GM21390 (cell line): ENCODE results near the gene HAUS1.
"Not testable (repeated sequence)": the region's sequence is repeated elsewhere in the genome, so short reads cannot be mapped to it uniquely, and the experiment has no call there.

ENCODE experiments used
- ATAC-seq: cut with Tn5 transposase; IDR thresholded peaks from one replicate; pipeline ENCODE4 v1.9.1; 2021; ENCODE audit not compliant: unreplicated experiment

Gene HAUS1

DNA sequence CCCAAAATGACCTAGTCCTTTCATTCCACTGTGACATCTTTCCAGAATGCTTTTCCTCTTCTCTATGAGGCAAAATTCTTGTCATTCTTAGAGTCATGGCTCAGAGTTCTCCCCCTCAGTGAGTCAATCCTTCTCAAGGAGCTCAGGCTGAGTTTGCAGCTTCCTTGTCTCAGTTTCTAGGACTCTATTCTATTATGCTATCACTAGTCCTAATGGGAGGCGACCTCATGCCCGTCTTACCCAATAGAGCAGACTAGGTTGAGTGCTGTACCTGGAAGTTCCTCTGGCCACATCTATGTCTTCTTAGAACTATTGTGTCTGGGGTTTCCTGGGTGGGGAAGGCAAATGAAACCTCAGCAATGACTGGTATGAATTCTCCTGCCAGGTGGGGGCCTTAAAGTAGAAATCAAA, 51.5 kb downstream of the HAUS1 start:
- no peak for ATAC-seq

GRCh38 chr18:46156124-46156745, 52.0 kb downstream of the HAUS1 start:
- no peak for ATAC-seq

DNA sequence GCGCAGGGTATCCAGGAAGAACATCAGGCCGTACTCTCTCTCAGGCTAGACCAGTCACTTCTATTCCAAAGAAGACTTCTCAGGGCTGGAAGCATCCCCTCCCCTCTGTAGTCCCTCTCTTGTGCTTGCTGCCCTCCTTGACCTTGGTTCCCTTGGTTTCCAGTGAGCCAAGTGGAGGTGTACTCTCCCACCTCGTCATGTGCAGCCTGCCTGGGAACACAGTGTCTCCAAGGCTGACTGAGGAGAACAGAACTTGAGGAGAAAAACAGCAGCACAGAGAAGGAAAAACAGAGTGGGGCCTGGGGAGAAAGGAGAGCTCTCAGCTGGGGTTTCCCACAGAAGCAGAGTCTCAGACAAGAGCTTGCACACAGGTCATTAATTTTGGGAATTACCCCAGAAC, 52.7 kb downstream of the HAUS1 start:
- no peak for ATAC-seq

DNA sequence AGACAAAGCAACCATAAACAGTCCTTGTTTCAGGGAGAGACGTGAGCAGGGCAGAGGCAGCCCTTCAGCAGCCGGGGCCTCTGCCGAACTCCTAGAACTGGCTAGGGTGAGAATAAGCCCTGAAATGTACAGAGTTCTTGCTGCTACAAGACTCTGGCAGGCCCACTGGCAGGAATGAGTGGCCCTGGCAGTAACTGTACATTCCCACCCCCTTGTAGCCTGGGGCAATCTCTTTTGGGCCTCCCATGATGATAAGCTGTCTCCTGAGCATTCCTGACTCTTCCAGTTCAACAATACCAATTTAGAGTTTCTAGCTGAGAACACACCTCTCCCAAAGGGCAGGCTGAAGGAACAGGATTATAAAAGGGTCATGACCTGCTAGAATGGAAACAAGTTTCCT, 54.3 kb downstream of the HAUS1 start:
- no peak for ATAC-seq

DNA sequence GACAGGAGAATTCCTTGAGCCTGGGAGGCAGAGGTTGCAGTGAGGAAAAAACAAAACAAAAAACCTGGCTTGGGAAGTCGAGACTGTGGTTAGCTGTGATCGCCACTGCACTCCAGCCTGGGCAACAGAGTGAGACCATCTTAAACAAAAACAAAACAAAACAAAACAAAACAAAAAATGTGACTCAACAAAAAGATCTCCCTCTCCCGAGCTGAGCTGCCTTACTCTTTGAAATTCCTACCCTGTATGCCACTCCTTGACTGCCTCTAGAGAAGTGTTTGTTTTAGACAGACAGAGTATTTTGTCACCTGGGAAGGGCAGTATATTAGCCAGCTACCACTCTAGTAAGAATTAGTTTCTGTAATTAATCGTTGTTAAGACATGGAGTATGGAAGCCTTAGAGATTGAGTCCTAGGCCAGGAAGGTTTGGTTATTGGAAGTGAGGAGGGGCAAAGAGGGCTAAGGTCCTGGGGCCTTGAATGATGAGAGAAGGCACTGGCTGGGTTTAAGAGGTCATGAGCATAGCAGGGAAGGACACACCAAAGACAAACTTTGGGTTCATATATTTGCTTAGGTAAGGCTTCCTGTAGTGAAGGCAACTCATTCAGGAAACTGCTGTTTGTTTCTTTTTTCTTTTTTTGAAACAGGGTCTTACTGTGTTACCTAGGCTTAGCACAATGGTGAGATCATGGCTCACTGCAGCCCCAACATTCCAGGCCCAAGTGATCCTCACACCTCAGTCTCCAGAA, 56.0 kb downstream of the HAUS1 start:
- no peak for ATAC-seq

DNA sequence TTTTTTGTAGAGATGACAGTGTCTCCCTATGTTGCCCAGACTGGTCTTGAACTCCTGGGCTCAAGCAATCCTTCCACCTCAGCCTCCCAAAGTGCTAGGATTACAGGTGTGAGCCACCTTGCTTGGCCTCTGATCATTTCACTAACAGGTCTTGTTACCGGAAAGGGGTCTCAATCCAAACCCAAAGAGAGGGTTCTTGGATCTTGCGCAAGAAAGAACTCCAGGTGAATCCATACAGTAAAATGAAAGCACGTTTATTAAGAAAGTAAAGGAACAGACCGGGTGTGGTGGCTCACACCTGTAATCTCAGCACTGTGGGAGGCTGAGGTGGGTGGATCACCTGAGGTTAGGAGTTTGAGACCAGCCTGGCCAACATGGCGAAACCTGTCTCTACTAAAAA, 56.7 kb downstream of the HAUS1 start:
- not testable (repeated sequence) for ATAC-seq

- ATAC-seq, result no peak
These were observed 57.7 kb downstream of the HAUS1 start for GRCh38 chr18:46161703-46162396.

GRCh38 chr18:46163091-46163490, 58.9 kb downstream of the HAUS1 start:
- ATAC-seq, result no peak

- no peak for ATAC-seq
These were observed 59.8 kb downstream of the HAUS1 start for GRCh38 chr18:46163941-46164499.

DNA sequence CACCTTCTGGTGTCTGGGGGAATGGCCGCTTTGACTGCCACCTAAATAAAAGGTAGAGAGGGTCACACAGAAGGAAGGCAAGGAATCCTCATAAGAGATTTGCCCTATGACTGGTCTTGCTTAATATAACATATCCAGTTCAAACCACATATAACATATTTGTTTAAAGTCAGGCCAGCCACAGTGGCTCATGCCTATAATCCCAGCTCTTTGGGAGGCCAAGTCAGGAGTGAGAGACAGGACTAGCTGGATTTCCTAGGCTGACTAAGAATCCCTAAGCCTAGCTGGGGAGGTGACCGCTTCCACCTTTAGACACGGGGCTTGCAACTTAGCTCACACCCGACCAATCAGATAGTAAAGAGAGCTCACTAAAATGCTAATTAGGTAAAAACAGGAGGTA, 60.3 kb downstream of the HAUS1 start:
- ATAC-seq, result not testable (repeated sequence)

DNA sequence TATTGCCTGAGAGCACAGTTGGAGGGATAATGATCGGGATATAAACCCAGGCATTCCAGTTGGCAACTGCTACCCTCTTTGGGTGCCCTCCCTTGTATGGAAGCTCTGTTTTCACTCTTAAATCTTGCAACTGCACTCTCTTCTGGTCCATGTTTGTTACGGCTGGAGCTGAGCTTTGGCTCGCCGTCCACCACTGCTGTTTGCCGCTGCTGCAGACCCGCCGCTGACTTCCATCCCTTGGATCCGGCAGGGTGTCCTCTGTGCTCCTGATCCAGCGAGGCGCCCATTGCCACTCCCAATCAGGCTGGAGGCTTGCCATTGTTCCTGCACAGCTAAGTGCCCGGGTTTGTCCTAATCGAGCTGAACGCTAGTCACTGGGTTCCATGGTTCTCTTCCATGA, 60.7 kb downstream of the HAUS1 start:
- no peak for ATAC-seq

DNA sequence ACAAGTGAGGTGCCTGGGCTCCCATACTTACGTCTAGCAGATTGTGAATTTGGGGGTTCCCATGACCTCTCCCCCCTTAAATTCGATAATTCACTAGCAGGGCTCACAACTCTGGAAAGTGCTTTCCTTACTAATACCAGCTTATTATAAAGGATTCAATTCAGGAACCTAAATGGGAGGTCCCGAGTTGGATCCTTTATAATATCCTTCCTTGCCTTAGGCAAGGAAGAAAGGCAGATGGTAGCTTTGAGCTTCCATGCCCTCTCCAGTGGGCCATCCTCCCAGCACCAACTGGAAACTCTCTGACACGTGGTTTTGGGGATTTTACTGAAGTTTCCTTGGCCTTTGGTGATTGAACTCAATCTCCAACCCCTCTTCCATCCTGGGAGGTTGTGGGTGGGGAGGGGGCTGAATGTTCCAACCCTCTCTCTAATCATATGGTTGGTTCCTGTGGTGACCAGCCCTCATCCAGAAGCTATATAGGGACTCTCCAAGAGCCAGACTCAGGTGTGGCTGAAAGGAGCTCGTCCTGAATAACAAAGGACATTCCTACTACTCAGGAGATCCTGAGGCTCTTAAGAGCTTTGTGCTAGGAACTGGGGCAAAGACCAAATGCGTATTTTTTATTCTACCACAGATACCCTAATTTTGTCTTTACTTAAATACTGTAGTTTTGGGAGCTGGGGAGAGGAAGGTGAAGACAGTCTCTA, 62.2 kb downstream of the HAUS1 start:
- no peak for ATAC-seq

- ATAC-seq, result peak; percentile 86
These were observed 63.8 kb downstream of the HAUS1 start for GRCh38 chr18:46167971-46168370.

GRCh38 chr18:46169464-46169941, 65.3 kb downstream of the HAUS1 start:
- ATAC-seq, result no peak

GRCh38 chr18:46171331-46171730, 67.1 kb downstream of the HAUS1 start:
- ATAC-seq, result no peak

GRCh38 chr18:46173393-46174341, 69.5 kb downstream of the HAUS1 start:
- peak; percentile 83 for ATAC-seq

GRCh38 chr18:46174342-46175041, 70.3 kb downstream of the HAUS1 start:
- ATAC-seq, result peak; percentile 24

DNA sequence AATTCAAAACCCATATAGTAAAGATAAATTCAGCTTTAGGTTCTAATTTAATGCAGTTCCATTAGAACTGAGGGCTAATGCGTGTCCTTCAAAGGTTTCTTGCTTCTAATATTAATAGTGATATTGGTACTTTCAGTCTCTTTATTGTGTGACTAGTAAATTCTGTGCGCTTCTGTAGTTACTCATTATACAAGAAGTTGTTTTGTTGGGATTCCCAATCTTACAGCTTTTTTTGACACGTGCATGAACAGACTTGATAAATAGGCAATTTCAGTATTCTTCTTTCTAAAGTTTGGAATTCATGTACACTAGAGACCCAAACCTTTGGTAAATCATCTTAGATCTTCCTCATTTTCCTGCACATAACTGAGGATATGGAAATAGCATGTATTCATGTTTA, 71.8 kb downstream of the HAUS1 start:
- ATAC-seq, result no peak
